GM23338 (cell line): ENCODE results near the gene SOWAHC.

Experiments used
- CTCF ChIP-seq, 2 experiments: fragments of 200-600 bp in 1 of 2; sonication (generic) in 1 of 2; conservative IDR thresholded peaks; 2 replicates each; pipeline versions ENCODE4 v1.5.1 to v1.6.1; 2016 to 2017; ENCODE audit warnings: antibody characterized with exemption in 2 of 2, low read depth in 2 of 2, mild to moderate bottlenecking in 2 of 2, moderate library complexity in 1 of 2
- EZH2 ChIP-seq: fragments of 200-600 bp; sonication (generic); IDR thresholded peaks from one replicate; pipeline ENCODE4 v1.8.0; 2017; ENCODE audit warnings: antibody characterized with exemption, mild to moderate bottlenecking, low read depth; ENCODE audit not compliant: unreplicated experiment
- REST ChIP-seq: IDR thresholded peaks from one replicate; pipeline ENCODE4 v1.6.1; 2018; ENCODE audit warnings: antibody characterized with exemption; ENCODE audit not compliant: unreplicated experiment

- TF ChIP-seq CTCF (conservative IDR thresholded peaks at IDR 0.05; ENCODE audit: low read depth in 2 of 2) (no peak), REST (no peak), EZH2 (no peak)
These were observed 46.1 kb downstream of the SOWAHC start for GRCh38 chr2:109660046-109660860.
